ENCODE data around the gene ELAVL3.

DNA sequence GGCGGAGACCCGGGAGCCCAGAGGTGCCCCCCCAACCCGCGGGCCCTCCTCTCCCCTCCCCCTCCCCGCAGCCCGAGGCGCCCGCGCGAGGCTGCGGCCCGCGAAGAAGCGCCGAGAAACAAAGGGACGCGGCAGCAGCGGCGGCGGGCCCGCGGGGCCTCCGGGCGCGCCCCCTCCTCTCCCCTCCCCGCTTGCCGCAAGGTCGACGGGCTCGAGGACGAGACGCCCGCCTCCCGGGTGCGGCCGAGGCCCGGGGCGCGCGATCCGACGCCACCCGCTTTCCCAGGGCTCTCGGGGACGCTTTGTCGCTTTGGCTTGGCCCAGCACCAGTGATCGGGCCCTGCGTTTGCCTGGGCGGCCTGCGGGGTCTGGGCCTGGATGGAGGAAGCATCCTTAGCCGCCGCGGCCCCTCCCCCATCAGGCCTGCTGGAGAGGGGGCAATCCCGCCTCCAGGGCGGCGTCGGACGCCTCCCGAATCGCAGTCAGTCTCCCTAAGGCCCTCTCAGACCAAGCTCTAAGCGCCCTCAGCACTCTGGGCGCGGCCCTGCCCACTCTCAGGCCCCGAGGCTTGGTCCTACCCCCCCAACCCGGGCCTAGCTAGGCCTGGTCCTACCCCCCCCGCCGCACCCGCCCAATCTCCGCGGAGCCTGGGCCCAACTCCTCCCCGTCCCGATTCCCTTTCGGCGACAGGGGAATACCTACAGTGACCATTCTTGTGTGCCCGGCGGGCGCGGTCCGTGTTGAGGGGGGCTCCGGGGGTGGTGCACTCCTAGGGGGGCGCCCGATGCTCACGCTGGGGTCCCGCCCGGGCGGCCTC, 740 bp downstream of the ELAVL3 start:
- TF ChIP-seq, protein P1, sequence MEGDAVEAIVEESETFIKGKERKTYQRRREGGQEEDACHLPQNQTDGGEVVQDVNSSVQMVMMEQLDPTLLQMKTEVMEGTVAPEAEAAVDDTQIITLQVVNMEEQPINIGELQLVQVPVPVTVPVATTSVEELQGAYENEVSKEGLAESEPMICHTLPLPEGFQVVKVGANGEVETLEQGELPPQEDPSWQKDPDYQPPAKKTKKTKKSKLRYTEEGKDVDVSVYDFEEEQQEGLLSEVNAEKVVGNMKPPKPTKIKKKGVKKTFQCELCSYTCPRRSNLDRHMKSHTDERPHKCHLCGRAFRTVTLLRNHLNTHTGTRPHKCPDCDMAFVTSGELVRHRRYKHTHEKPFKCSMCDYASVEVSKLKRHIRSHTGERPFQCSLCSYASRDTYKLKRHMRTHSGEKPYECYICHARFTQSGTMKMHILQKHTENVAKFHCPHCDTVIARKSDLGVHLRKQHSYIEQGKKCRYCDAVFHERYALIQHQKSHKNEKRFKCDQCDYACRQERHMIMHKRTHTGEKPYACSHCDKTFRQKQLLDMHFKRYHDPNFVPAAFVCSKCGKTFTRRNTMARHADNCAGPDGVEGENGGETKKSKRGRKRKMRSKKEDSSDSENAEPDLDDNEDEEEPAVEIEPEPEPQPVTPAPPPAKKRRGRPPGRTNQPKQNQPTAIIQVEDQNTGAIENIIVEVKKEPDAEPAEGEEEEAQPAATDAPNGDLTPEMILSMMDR (IDR thresholded peaks at IDR 0.05) = no peak
- TF ChIP-seq POLR2A (IDR thresholded peaks at IDR 0.05) = no peak
